GM12878 (cell line): ENCODE data around the gene ALOXE3. TPM values are rescaled to one million over a fixed set of nuclear protein-coding genes. Genes with fewer than 3 reads are reported as not detected.

Experiments
- ATF7 ChIP-seq: fragments of 450-650 bp; IDR thresholded peaks from 2 replicates; pipeline ENCODE4 v1.6.1; 2016; ENCODE audit warnings: low read depth, mild to moderate bottlenecking
- BACH1 ChIP-seq: fragments of 450-650 bp; IDR thresholded peaks from 2 replicates; pipeline ENCODE4 v1.6.1; 2017; ENCODE audit warnings: mild to moderate bottlenecking, borderline replicate concordance
- FOXM1 ChIP-seq: IDR thresholded peaks from 2 replicates; pipeline ENCODE4 v1.6.1; 2012; ENCODE audit warnings: low read depth, mild to moderate bottlenecking, inconsistent platforms, low read length, moderate library complexity
- HCFC1 ChIP-seq: fragments of 150-350 bp; IDR thresholded peaks from 2 replicates; pipeline ENCODE4 v1.6.1; 2014; ENCODE audit warnings: low read length
- IKZF1 ChIP-seq: fragments of 450-650 bp; conservative IDR thresholded peaks from 2 replicates; pipeline ENCODE4 v1.6.1; 2017; ENCODE audit warnings: antibody characterized with exemption, mild to moderate bottlenecking
- LARP7 ChIP-seq: fragments of 450-650 bp; IDR thresholded peaks from 2 replicates; pipeline ENCODE4 v1.6.1; 2017; ENCODE audit warnings: mild to moderate bottlenecking
- NKRF ChIP-seq: fragments of 450-650 bp; conservative IDR thresholded peaks from 2 replicates; pipeline ENCODE4 v1.6.1; 2017; ENCODE audit warnings: mild to moderate bottlenecking, moderate library complexity
- RELA ChIP-seq: fragments of 450-650 bp; IDR thresholded peaks from 2 replicates; pipeline ENCODE4 v1.8.0; 2014; ENCODE audit warnings: borderline replicate concordance; ENCODE audit not compliant: partially characterized antibody
- SMC3 ChIP-seq: IDR thresholded peaks from 2 replicates; pipeline ENCODE4 v1.6.1; 2011; ENCODE audit warnings: low read length, improper control_type of control experiment, borderline replicate concordance
- SUZ12 ChIP-seq: fragments of 200-600 bp; sonication (generic); IDR thresholded peaks from one replicate; pipeline ENCODE4 v1.6.1; 2018; ENCODE audit warnings: antibody characterized with exemption, mild to moderate bottlenecking; ENCODE audit not compliant: unreplicated experiment
- TCF3 ChIP-seq: IDR thresholded peaks from 2 replicates; pipeline ENCODE4 v1.6.1; 2012; ENCODE audit warnings: low read depth, mild to moderate bottlenecking, low read length, borderline replicate concordance; ENCODE audit not compliant: insufficient read depth
- YY1 ChIP-seq: IDR thresholded peaks from 2 replicates; pipeline ENCODE4 v1.6.1; 2011; ENCODE audit warnings: low read depth, mild to moderate bottlenecking, low read length
- polyA plus RNA-seq, 11 experiments: library from polyadenylated mRNA; depleted of rRNA in 4 of 11; unstranded in 6 of 11; stranded (reverse) in 5 of 11; fragments of >200 nt; fragmentation: Nextera tagmentation in 4 of 11; fragmentation: Illumina TruSeq in 1 of 11; extraction: Ambion mirVana in 4 of 11; extraction: Trizol in 1 of 11; gene quantifications; 1 replicate in 1 of 11; 2 replicates in 10 of 11; pipeline versions ENCODE4 v1.2.1 to v1.2.3, GENCODE V29; 2011 to 2016; ENCODE audit warnings: inconsistent platforms in 2 of 11, missing spikeins in 2 of 11, low read depth in 1 of 11
- total RNA-seq, 4 experiments: library from RNA; depleted of rRNA in 3 of 4; stranded (reverse); fragments of >200 nt in 3 of 4; fragmentation: Illumina TruSeq in 1 of 4; extraction: Trizol in 1 of 4; gene quantifications; 2 replicates each; pipeline versions ENCODE4 v1.2.1 to v1.2.3, GENCODE V29; 2013 to 2021

The ALOXE3 gene
- total and polyA plus RNA-seq, 10 of the 15 experiments (the other 5 are each of a cell fraction or from before 2014, with no cell fraction given), result 0.04 TPM; not detected in 9

- peak; percentile 75 for TF ChIP-seq TCF3
- TF ChIP-seq HCFC1, result 0 out of 2 replicates have a peak, but pooled peaks have one; percentile 9
- no peak for TF ChIP-seq FOXM1
- peak; percentile 62; the same call in 1 of the 2 replicates for TF ChIP-seq BACH1
- no peak for TF ChIP-seq ATF7
- TF ChIP-seq SMC3, result peak; percentile 43; the same call in 1 of the 2 replicates
- TF ChIP-seq SUZ12, result no peak
- peak; percentile 74; the same call in 1 of the 2 replicates for TF ChIP-seq NKRF
- peak; percentile 61 for TF ChIP-seq YY1
- peak; percentile 46 for TF ChIP-seq RELA
- peak; percentile 80 for TF ChIP-seq IKZF1
- peak; percentile 95 for TF ChIP-seq LARP7
Observed at GRCh38 chr17:8121681-8122421, 3.5 kb upstream of the ALOXE3 start (continued).
